Transverse colon (tissue), 4 donors: ENCODE measurements around the gene RRP1. TPM values are rescaled to one million over a fixed set of nuclear protein-coding genes. Genes with fewer than 3 reads are reported as not detected.

Experiments used
- DNase-seq: peaks from one replicate; pipeline ENCODE4 v3.0.0-alpha.2; 2019
- H3K27ac ChIP-seq, 4 donors: fragments of 200-600 bp; sonication (generic); 2 replicates each; pipeline ENCODE4 v1.5.1; 2016 to 2018; ENCODE audit warnings: inconsistent platforms in 4 of 4
- H3K27me3 ChIP-seq: fragments of 200-600 bp; sonication (generic); 2 replicates; pipeline ENCODE4 v1.5.1; 2017; ENCODE audit warnings: inconsistent platforms
- H3K36me3 ChIP-seq, 4 donors: fragments of 200-600 bp; sonication (generic); 2 replicates each; pipeline ENCODE4 v1.5.1; 2017 to 2019; ENCODE audit warnings: inconsistent platforms in 4 of 4
- H3K4me1 ChIP-seq, 4 donors: fragments of 200-600 bp; sonication (generic); 2 replicates each; pipeline ENCODE4 v1.5.1; 2017 to 2020; ENCODE audit warnings: inconsistent platforms in 4 of 4
- H3K4me3 ChIP-seq, 4 donors: fragments of 200-600 bp; sonication (generic); 1 replicate in 1 of 4; 2 replicates in 3 of 4; pipeline versions ENCODE4 v1.5.1 to v1.6.1; 2017 to 2019; ENCODE audit warnings: inconsistent platforms in 4 of 4
- H3K9me3 ChIP-seq, 2 donors: fragments of 200-600 bp; sonication (generic); 2 replicates each; pipeline ENCODE4 v1.5.1; 2017 to 2019; ENCODE audit warnings: inconsistent platforms in 2 of 2
- CTCF ChIP-seq, 5 experiments: fragments of 200-600 bp in 3 of 5; fragments of 450-650 bp in 2 of 5; sonication (generic) in 3 of 5; IDR thresholded peaks; 1 replicate in 2 of 5; 2 replicates in 3 of 5; pipeline ENCODE4 v1.5.1; 2016 to 2017; ENCODE audit warnings: antibody characterized with exemption in 5 of 5, inconsistent platforms in 3 of 5, mild to moderate bottlenecking in 2 of 5, moderate library complexity in 1 of 5
- EP300 ChIP-seq: sonication (generic); formaldehyde crosslinking; IDR thresholded peaks from one replicate; pipeline ENCODE4 v1.6.1; 2017; ENCODE audit warnings: antibody characterized with exemption, low read depth
- POLR2A ChIP-seq: fragments of 450-650 bp; IDR thresholded peaks from one replicate; pipeline ENCODE4 v1.6.1; 2016; ENCODE audit warnings: antibody characterized with exemption, mild to moderate bottlenecking, moderate library complexity
- POLR2AphosphoS5 ChIP-seq, 3 donors: sonication (generic); formaldehyde crosslinking; IDR thresholded peaks; one replicate each; pipeline ENCODE4 v1.6.1; 2016; ENCODE audit warnings: antibody characterized with exemption in 3 of 3
- WGBS, 2 donors: methylation state at CpG; one replicate each; pipeline ENCODE4 v1.1.5; 2018; ENCODE audit warnings: low coverage in 1 of 2; 5-methylcytosine and 5-hydroxymethylcytosine counted together
- in situ Hi-C, 4 donors: fragments of 200-750 bp; cut with MboI; loops; one replicate each; pipeline versions ENCODE4 v1.15.0 to v1.15.1; 2017; ENCODE audit warnings: low sequenced_read_pairs in 3 of 4, low pct_ligation_motif_present in 1 of 4, low pct_unique_long_range_greater_than_20kb in 1 of 4
- intact Hi-C: fragments of 100-400 bp; cut with DNase I; formaldehyde crosslinking; loops from one replicate; pipeline ENCODE4 v1.15.1; 2023; ENCODE audit warnings: low total_unique reads
- total RNA-seq, 4 donors: library from RNA; depleted of rRNA; stranded (reverse); fragments of >200 nt; gene quantifications; one replicate each; pipeline ENCODE4 v1.1.0, GENCODE V29; 2016

The RRP1 gene
- total RNA-seq, 4 donors from 2014 or later, result 5.2 to 26.1 (median 11.1) TPM

- H3K27ac ChIP-seq, result no peak overlapping the region
- no peaks in the 10 kb centered on the region for H3K9me3 ChIP-seq
- H3K4me1 ChIP-seq, result peaks cover 13 to 24% (median 16%) of the 10 kb centered on the region in 4 donors
- DNase-seq, result no peak
- whole genome bisulfite sequencing, 2 donors, result 84 to 93% methylated on average over 4 to 18 of the region's 19 CpGs
- in situ Hi-C loops (no loop called here), intact Hi-C loops (no loop called here)
- H3K36me3 ChIP-seq, result no peaks in the 10 kb centered on the region
- no peak overlapping the region for H3K4me3 ChIP-seq
- no peak for TF ChIP-seq EP300
- H3K27me3 ChIP-seq, result no peaks in the 10 kb centered on the region
These were observed 24.5 kb upstream of the RRP1 start for GRCh38 chr21:43764576-43765495.

- peak; percentile 32 for TF ChIP-seq POLR2A
- no peak for TF ChIP-seq POLR2AphosphoS5 (IDR thresholded peaks at IDR 0.05)
- TF ChIP-seq CTCF (IDR thresholded peaks at IDR 0.05), result peak in 1 of 5 experiments; percentile 26
- TF ChIP-seq EP300, result no peak
These were observed 22.5 kb upstream of the RRP1 start for GRCh38 chr21:43766734-43767497.

GRCh38 chr21:43767498-43767983, 21.8 kb upstream of the RRP1 start:
- Histone ChIP-seq H3K36me3 (no peaks in the 10 kb centered on the region), H3K4me3 (no peak overlapping the region), H3K4me1 (peaks cover 13 to 24% (median 16%) of the 10 kb centered on the region in 4 donors), H3K27me3 (no peaks in the 10 kb centered on the region), H3K27ac (peak overlapping the region; percentile 44 to 65 (median 61)), H3K9me3 (no peaks in the 10 kb centered on the region)
- intact Hi-C loops, result no loop called here
- no peak for DNase-seq
- no peak for TF ChIP-seq CTCF (IDR thresholded peaks at IDR 0.05)
- TF ChIP-seq POLR2AphosphoS5 (IDR thresholded peaks at IDR 0.05), result no peak
- no peak for TF ChIP-seq POLR2A
- TF ChIP-seq EP300, result no peak
- in situ Hi-C loops, result no loop called here
- WGBS, 2 donors, result 83% methylated on average over 15 of the region's 15 CpGs; no CpG with 5 or more reads in 1 of the 2 donors

More at GRCh38 chr21:43766734-43767497, 22.5 kb upstream of the RRP1 start:
- peak; percentile 45 for DNase-seq
- in situ Hi-C loops, result no loop called here
- Histone ChIP-seq H3K27ac (peak overlapping the region in 1 of 4 donors; percentile 64), H3K4me3 (no peak overlapping the region), H3K36me3 (no peaks in the 10 kb centered on the region), H3K9me3 (no peaks in the 10 kb centered on the region), H3K4me1 (peaks cover 13 to 24% (median 16%) of the 10 kb centered on the region in 4 donors), H3K27me3 (no peaks in the 10 kb centered on the region)
- WGBS, 2 donors, result 39 to 58% methylated on average over 7 to 34 of the region's 34 CpGs
- intact Hi-C loops, result no loop called here

DNA sequence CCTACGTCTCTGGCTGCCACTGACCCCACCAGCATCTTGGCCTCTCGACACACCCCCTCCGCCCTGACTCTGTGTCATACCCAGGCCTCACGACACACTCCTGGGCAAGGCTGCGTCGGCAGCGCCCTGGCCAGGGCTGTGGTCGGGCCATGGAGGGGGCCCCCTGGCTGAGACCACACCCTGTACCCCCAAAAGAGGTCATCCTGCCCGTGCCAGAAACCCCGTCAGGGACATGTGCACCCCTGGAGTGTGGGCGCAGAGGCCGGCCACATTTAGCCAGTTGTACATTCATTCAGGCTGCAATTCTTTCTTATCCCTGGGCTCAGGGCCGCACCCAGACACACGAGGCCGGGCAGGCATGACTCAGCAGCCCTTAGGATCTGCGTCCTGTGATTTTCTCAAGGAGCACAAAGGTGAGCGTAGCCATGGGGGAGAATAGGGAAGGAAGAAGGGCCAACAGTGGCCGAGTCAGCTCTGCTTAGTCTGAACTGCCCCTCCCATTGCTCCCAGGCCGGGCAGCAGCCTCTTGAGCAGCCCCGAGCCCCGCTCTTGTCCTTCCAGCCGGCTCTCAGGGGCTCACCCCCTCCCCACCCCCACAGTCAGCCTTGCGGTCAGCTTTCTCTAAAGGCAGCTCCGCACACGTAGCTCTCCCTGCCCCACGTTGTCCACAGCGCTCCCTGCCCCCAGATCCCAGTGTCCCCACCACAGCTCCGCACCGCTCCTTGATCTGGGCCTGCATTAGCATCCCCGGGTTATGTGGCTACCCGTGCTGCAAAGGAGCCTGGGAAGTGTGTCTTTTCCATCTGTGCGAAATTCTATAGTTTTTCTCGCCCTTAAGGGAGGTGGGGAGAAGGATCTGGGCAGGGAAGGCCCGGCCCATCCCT, 21.2 kb upstream of the RRP1 start:
- intact Hi-C loops, result no loop called here
- peaks cover 13 to 24% (median 16%) of the 10 kb centered on the region in 4 donors for H3K4me1 ChIP-seq
- in situ Hi-C loops, result no loop called here
- H3K9me3 ChIP-seq, result no peaks in the 10 kb centered on the region
- peak; percentile 11 for TF ChIP-seq POLR2A
- no peak for TF ChIP-seq CTCF (IDR thresholded peaks at IDR 0.05)
- no peak for TF ChIP-seq EP300
- no peak overlapping the region for H3K4me3 ChIP-seq
- H3K36me3 ChIP-seq, result peaks cover 0 to under 1% (median 0%) of the 10 kb centered on the region in 4 donors
- DNase-seq, result peak; percentile 82
- H3K27me3 ChIP-seq, result no peaks in the 10 kb centered on the region
- peak overlapping the region; percentile 44 to 65 (median 61) for H3K27ac ChIP-seq
- WGBS, 2 donors, result 67% methylated on average over 34 of the region's 34 CpGs; no CpG with 5 or more reads in 1 of the 2 donors
